OCI-LY7 (cell line): Measurements from ENCODE around the gene SLCO2B1. TPM values are rescaled to one million over a fixed set of nuclear protein-coding genes. Genes with fewer than 3 reads are reported as not detected.

Experiments used
- BruUV-seq: library from RNA; stranded (reverse); fragments of 400-500 nt; replicated peaks from 2 replicates; lab custom pipeline; 2021; lab: Mats Ljungman, UMichigan
- CTCF ChIA-PET: fragments of 300-600 bp; sonication (Branson Sonifier 250); formaldehyde crosslinking; loops from one replicate; lab custom pipeline; 2022; ENCODE audit warnings: antibody characterized with exemption; ENCODE audit not compliant: unreplicated experiment; lab: Charles Lee
- POLR2A ChIA-PET: fragments of 300-600 bp; sonication (Branson Sonifier 250); formaldehyde crosslinking; loops from one replicate; lab custom pipeline; 2022; ENCODE audit warnings: antibody characterized with exemption; lab: Charles Lee
- DNase-seq: peaks from one replicate; pipeline ENCODE4 v3.0.0-alpha.2; 2015; ENCODE audit warnings: low spot score
- H2AFZ ChIP-seq: fragments of 200-600 bp; sonication (generic), shearing (Covaris generic); 2 replicates; pipeline ENCODE4 v1.6.1; 2014; ENCODE audit warnings: mild to moderate bottlenecking, antibody characterized with exemption, low read length, moderate library complexity
- H3K27ac ChIP-seq: fragments of 200-600 bp; sonication (generic); 2 replicates; pipeline ENCODE4 v1.5.1; 2014; ENCODE audit warnings: mixed run types, low read depth, mild to moderate bottlenecking, moderate library complexity, low read length, inconsistent platforms; ENCODE audit not compliant: poor library complexity, severe bottlenecking
- H3K36me3 ChIP-seq: fragments of 200-600 bp; sonication (generic); 2 replicates; pipeline ENCODE4 v1.6.1; 2014; ENCODE audit warnings: mild to moderate bottlenecking, antibody characterized with exemption, low read length, moderate library complexity, mixed read lengths; ENCODE audit not compliant: insufficient read depth
- H3K4me1 ChIP-seq: fragments of 200-600 bp; sonication (generic); 2 replicates; pipeline ENCODE4 v1.5.1; 2014; ENCODE audit warnings: mild to moderate bottlenecking, low read length; ENCODE audit not compliant: insufficient read depth, poor library complexity, severe bottlenecking
- H3K4me2 ChIP-seq: fragments of 200-600 bp; sonication (generic); 2 replicates; pipeline ENCODE4 v1.6.1; 2014; ENCODE audit warnings: mild to moderate bottlenecking, low read length
- H3K4me3 ChIP-seq: fragments of 200-600 bp; sonication (generic); 2 replicates; pipeline ENCODE4 v1.5.1; 2014; ENCODE audit warnings: mild to moderate bottlenecking, low read depth, low read length; ENCODE audit not compliant: poor library complexity, severe bottlenecking
- H3K79me2 ChIP-seq: fragments of 200-600 bp; sonication (generic); 2 replicates; pipeline ENCODE4 v1.6.1; 2016; ENCODE audit warnings: low read depth, mild to moderate bottlenecking, low read length, moderate library complexity, mixed read lengths; ENCODE audit not compliant: insufficient read depth
- H3K9me2 ChIP-seq: fragments of 200-600 bp; sonication (generic); 2 replicates; pipeline ENCODE4 v1.6.1; 2016; ENCODE audit warnings: mild to moderate bottlenecking, low read length, mixed read lengths; ENCODE audit not compliant: insufficient read depth
- H3K9me3 ChIP-seq: fragments of 200-600 bp; sonication (generic); 2 replicates; pipeline ENCODE4 v1.6.1; 2014; ENCODE audit warnings: mild to moderate bottlenecking, mixed run types, low read length, mixed read lengths
- H4K20me1 ChIP-seq: fragments of 200-600 bp; sonication (generic); 2 replicates; pipeline ENCODE4 v1.6.1; 2014; ENCODE audit warnings: mild to moderate bottlenecking, antibody characterized with exemption, low read length, moderate library complexity, mixed read lengths; ENCODE audit not compliant: insufficient read depth
- EZH2phosphoT487 ChIP-seq: fragments of 200-600 bp; sonication (generic); IDR thresholded peaks from 2 replicates; pipeline ENCODE4 v1.6.1; 2018; ENCODE audit warnings: low read depth, borderline replicate concordance, mild to moderate bottlenecking, mixed run types, antibody characterized with exemption, low read length, moderate library complexity, mixed read lengths
- intact Hi-C: fragments of 100-400 bp; cut with micrococcal nuclease; formaldehyde crosslinking; loops from one replicate; pipeline ENCODE4 v1.10.0; 2022; ENCODE audit not compliant: unreplicated experiment
- total RNA-seq, 2 experiments: library from RNA; depleted of rRNA in 1 of 2; stranded (reverse); fragments of >200 nt in 1 of 2; shearing (Covaris generic) in 1 of 2; gene quantifications; 2 replicates each; pipeline ENCODE4 v1.2.3, GENCODE V29; 2014 to 2022
- TF ChIP-seq, protein P1 (sequence below): fragments of 200-600 bp; sonication (generic); conservative IDR thresholded peaks from 2 replicates; pipeline ENCODE4 v1.5.1; 2014; ENCODE audit warnings: mild to moderate bottlenecking, antibody characterized with exemption, low read length, moderate library complexity, mixed read lengths

Gene SLCO2B1
- total RNA-seq, 2 experiments from 2014 or later = 0.03 TPM; not detected in 1

GRCh38 chr11:75238595-75239440 is 87.9 kb downstream of the SLCO2B1 start:
- Histone ChIP-seq H3K4me3 (no peak overlapping the region), H4K20me1 (no peaks in the 10 kb centered on the region), H3K27ac (no peak overlapping the region), H3K9me2 (no peaks in the 10 kb centered on the region), H3K9me3 (no peaks in the 10 kb centered on the region), H3K4me1 (no peaks in the 10 kb centered on the region), H3K36me3 (no peaks in the 10 kb centered on the region), H3K4me2 (no peak overlapping the region), H3K79me2 (no peaks in the 10 kb centered on the region), H2AFZ (no peak overlapping the region)
- TF ChIP-seq, protein P1, sequence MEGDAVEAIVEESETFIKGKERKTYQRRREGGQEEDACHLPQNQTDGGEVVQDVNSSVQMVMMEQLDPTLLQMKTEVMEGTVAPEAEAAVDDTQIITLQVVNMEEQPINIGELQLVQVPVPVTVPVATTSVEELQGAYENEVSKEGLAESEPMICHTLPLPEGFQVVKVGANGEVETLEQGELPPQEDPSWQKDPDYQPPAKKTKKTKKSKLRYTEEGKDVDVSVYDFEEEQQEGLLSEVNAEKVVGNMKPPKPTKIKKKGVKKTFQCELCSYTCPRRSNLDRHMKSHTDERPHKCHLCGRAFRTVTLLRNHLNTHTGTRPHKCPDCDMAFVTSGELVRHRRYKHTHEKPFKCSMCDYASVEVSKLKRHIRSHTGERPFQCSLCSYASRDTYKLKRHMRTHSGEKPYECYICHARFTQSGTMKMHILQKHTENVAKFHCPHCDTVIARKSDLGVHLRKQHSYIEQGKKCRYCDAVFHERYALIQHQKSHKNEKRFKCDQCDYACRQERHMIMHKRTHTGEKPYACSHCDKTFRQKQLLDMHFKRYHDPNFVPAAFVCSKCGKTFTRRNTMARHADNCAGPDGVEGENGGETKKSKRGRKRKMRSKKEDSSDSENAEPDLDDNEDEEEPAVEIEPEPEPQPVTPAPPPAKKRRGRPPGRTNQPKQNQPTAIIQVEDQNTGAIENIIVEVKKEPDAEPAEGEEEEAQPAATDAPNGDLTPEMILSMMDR = no peak
- no peak for TF ChIP-seq EZH2phosphoT487
- BruUV-seq = no TSS peak
- no peak for DNase-seq
- CTCF ChIA-PET = no interaction called here
- POLR2A ChIA-PET = no interaction called here
- intact Hi-C loops = no loop called here

GRCh38 chr11:75239531-75240290 is 88.8 kb downstream of the SLCO2B1 start:
- Histone ChIP-seq H3K4me3 (no peak overlapping the region), H3K36me3 (no peaks in the 10 kb centered on the region), H3K9me3 (no peaks in the 10 kb centered on the region), H2AFZ (no peak overlapping the region), H3K9me2 (no peaks in the 10 kb centered on the region), H3K79me2 (no peaks in the 10 kb centered on the region), H4K20me1 (no peaks in the 10 kb centered on the region), H3K27ac (no peak overlapping the region), H3K4me2 (no peak overlapping the region), H3K4me1 (no peaks in the 10 kb centered on the region)
- CTCF ChIA-PET = no interaction called here
- intact Hi-C loops = no loop called here
- no TSS peak for BruUV-seq
- TF ChIP-seq, protein P1 = no peak
- no peak for TF ChIP-seq EZH2phosphoT487
- POLR2A ChIA-PET = interaction anchor here (0.7 kb wide), 1 partner anchor 239 kb away, joined by 3 read pairs; no protein-coding TSS in a partner anchor
- DNase-seq = no peak
